Activated CD4-positive, CD25-positive, alpha-beta regulatory T cell treated with anti-CD3 and anti-CD28 coated beads, Interleukin-2, amount 50 U/mL, for 16 hours (primary cell): Measurements from ENCODE around the gene TRPM5.
A peak's percentile ranks its signal among the peaks of the same experiment; 100 is the strongest.

Experiments used
- DNase-seq: peaks from one replicate; pipeline ENCODE4 v3.0.0-alpha.2; 2020; ENCODE audit warnings: low read depth, low spot score

TRPM5 gene

GRCh38 chr11:2406451-2406850, 37.9 kb downstream of the TRPM5 start:
- DNase-seq = no peak

GRCh38 chr11:2404735-2405196, 39.5 kb downstream of the TRPM5 start:
- no peak for DNase-seq

GRCh38 chr11:2402890-2403645, 41.2 kb downstream of the TRPM5 start:
- no peak for DNase-seq

- DNase-seq = no peak
Measured at GRCh38 chr11:2402106-2402505, 42.2 kb downstream of the TRPM5 start.

- no peak for DNase-seq
Measured at GRCh38 chr11:2401436-2401984, 42.8 kb downstream of the TRPM5 start.

GRCh38 chr11:2400762-2401435, 43.4 kb downstream of the TRPM5 start:
- no peak for DNase-seq

GRCh38 chr11:2400069-2400761, 44.1 kb downstream of the TRPM5 start, which contains the start of gene TSSC4:
Gene TSSC4 (plus strand): TSS chr11:2400750. CDS start chr11:2402634, 1,884 bp downstream.
- DNase-seq = peak; percentile 99

GRCh38 chr11:2399488-2400068, 44.7 kb downstream of the TRPM5 start:
- no peak for DNase-seq

- DNase-seq = no peak
Measured at GRCh38 chr11:2398664-2399355, 45.5 kb downstream of the TRPM5 start.

GRCh38 chr11:2397005-2397404, 47.3 kb downstream of the TRPM5 start:
- no peak for DNase-seq

GRCh38 chr11:2396471-2396870, 47.8 kb downstream of the TRPM5 start:
- DNase-seq = no peak

- no peak for DNase-seq
Measured at GRCh38 chr11:2395856-2396255, 48.5 kb downstream of the TRPM5 start.

GRCh38 chr11:2395211-2395730, 49.0 kb downstream of the TRPM5 start:
- no peak for DNase-seq

GRCh38 chr11:2394818-2395105, 49.6 kb downstream of the TRPM5 start:
- no peak for DNase-seq
